NCI-H1417 treated with DMSO at 0.1 percent for 48 hours (cell line): Measurements from ENCODE around the gene ZSWIM5.
"Not testable (repeated sequence)": the region's sequence is repeated elsewhere in the genome, so short reads cannot be mapped to it uniquely, and the experiment has no call there.

Experiments
- DNase-seq: peaks from one replicate; lab custom pipeline; 2025; lab: John Stamatoyannopoulos, UW

The ZSWIM5 gene

GRCh38 chr1:45141247-45142003 is 65.0 kb downstream of the ZSWIM5 start:
- no peak for DNase-seq

DNA sequence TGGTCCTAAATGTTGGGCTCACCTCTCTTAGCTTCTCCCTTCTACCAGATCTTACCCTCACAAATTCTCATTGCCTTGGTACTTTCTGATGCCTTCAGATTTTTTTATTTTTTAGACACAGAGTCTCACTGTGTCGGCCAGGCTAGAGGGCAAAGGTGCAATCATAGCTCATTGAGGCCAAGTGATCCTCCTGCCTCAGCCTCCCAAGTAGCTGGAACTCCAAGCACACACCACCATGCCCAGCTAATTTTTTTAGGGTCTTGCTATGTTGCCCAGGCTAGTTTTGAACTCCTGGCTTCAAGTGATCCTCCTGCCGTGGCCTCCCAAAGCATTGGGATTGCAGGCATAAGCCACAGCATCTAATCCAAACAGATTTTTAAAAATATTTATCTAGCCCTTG is 69.4 kb downstream of the ZSWIM5 start:
- DNase-seq: no peak

- no peak for DNase-seq
These were observed 71.1 kb downstream of the ZSWIM5 start for GRCh38 chr1:45135316-45135715.

DNA sequence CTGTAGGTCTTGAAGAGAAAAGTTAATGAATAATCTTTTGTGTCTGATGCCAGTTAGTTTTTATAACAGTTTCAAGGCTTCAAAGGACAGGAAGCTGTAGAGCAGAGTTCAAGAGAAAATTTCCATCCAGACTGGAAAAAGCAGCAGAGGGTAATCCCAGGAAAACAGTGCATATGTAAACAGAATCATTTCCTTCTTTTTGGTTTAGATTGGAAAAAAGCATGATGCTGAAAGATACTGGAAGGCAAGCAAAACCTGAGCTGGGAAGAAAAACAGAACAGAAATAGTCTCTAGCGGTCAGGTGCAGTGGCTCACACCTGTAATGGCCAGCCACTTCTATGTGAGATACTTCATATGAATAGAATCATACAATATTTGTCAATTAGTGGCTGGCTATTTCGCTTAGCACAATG is 71.9 kb downstream of the ZSWIM5 start:
- no peak for DNase-seq

DNA sequence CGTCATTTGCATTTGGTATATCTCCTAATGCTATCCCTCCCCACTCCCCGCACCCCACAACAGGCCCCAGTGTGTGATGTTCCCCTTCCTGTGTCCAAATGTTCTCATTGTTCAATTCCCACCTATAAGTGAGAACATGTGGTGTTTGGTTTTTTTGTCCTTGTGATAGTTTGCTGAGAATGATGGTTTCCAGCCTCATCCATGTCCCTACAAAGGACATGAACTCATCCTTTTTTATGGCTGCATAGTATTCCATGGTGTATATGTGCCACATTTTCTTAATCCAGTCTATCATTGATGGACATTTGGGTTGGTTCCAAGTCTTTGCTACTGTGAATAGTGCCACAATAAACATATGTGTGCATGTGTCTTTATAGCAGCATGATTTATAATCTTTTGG is 73.7 kb downstream of the ZSWIM5 start:
- DNase-seq: not testable (repeated sequence)

DNA sequence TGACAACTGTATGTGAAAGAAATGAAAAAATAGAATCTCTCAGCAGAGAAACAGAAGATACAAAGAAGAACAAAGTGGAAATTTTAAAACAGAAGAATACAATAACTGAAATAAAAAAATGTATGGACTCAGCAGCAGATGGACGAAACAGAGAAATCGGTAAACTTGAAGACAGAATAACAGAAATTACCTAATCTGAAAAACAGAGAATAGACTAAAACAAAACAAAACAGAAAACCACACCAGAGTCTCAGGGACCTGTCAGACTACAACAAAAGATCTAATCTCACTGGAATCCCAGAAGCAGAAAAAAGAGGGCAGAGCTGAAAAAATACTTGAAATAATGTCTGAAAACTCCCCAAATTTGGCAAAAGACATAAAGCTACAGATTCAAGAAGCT is 83.0 kb downstream of the ZSWIM5 start:
- no peak for DNase-seq

GRCh38 chr1:45122724-45123123 is 83.7 kb downstream of the ZSWIM5 start:
- no peak for DNase-seq

DNA sequence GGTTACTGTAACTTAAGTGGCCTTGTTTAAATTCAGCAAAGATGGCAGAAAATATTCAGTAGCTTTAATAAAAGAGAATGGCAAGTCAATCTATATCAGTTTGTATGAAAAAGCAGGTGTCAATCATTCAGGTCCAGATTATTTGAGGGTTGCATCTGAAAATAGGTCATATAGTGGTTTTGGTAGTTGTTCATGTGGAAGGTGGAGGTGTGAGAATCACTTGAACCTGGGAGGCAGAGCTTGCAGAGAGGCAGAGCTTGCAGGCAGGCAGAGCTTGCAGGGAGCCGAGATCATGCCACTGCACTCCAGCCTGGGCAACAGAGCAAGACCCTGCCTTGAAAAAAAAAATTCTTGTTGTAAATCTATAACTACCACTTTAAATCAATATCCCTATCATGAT is 88.6 kb downstream of the ZSWIM5 start:
- DNase-seq: no peak

DNA sequence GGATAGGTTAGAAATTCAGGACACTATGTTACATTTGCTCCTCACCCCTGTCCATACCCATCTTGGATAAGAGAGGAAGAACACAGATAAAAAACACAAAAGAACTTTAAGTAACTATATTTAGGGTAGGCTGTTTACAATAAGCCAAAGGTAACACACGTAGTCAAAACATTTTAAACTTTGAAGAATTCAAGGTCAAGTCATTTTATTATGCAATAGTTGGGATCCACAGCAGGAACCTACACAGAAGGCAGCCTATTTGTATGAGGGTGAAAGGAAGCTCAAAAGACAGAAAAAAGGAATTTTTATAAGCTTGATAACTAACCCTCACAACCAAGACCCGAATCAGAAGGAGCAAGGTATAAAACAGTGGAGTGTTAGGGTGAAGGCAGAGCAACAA is 89.6 kb downstream of the ZSWIM5 start:
- no peak for DNase-seq

DNA sequence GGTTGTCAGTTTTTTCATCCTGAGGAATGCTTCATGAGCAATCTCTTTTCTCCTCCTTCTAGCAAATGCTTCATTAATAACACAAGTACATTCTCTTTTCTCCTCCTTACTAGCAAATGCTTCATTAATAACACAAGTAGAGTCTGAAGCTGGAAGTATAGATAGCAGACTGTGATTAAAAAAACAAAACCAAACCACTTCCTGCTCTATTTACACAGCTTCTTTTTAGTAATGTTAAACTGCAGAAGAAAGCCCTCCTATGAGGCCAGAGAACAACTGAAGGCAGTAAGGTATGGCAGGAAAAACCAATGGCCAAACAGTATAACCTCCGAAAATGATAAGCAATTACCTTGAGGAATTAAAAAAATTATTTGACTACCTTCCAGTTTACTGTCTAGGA is 90.1 kb downstream of the ZSWIM5 start:
- DNase-seq: no peak

DNA sequence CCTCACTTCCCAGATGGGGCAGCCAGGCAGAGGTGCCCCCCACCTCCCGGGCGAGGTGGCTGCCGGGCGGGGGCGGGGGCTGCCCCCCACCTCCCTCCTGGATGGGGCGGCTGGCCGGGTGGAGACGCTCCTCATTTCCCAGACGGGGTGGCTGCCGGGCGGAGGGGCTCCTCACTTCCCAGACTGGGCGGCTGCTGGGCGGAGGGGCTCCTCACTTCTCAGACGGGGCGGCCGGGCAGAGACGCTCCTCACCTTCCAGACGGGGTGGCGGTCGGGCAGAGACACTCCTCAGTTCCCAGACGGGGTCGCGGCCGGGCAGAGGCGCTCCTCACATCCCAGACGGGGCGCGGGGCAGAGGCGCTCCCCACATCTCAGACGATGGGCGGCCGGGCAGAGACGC is 91.2 kb downstream of the ZSWIM5 start:
- DNase-seq: not testable (repeated sequence)

GRCh38 chr1:45112661-45113060 is 93.7 kb downstream of the ZSWIM5 start:
- DNase-seq: no peak

GRCh38 chr1:45111239-45111638 is 95.2 kb downstream of the ZSWIM5 start:
- DNase-seq: no peak

- no peak for DNase-seq
These were observed 98.6 kb downstream of the ZSWIM5 start for GRCh38 chr1:45107782-45108181.

DNA sequence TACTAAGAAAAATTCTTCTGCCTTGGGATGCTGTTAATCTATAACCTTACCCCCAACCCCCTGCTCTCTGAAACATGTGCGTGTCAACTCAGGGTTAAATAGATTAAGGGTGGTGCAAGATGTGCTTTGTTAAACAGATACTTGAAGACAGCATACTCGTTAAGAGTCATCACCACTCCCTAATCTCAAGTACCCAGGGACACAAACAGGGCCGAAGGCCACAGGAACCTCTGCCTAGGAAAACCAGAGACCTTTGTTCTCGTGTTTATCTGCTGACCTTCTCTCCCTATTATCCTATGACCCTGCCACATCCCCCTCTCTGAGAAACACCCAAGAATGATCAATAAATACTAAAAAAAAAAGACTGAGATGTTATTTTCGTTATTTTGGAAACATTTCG is 99.5 kb downstream of the ZSWIM5 start:
- not testable (repeated sequence) for DNase-seq

DNA sequence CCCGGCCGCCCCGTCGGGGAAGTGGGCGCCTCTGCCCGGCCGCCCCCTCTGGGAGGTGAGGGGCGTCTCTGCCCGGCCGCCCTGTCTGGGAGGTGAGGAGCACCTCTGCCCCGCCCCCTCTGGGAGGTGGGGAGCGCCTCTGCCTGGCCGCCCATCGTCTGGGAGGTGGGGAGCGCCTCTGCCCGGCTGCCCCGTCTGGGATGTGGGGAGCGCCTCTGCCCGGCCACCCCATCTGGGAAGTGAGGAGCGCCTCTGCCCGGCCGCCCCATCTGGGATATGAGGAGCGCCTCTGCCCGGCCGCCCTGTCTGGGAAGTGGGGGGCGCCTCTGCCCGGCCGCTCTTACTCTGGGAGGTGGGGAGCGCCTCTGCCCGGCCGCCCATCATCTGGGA is 100.3 kb downstream of the ZSWIM5 start:
- DNase-seq: not testable (repeated sequence)

DNA sequence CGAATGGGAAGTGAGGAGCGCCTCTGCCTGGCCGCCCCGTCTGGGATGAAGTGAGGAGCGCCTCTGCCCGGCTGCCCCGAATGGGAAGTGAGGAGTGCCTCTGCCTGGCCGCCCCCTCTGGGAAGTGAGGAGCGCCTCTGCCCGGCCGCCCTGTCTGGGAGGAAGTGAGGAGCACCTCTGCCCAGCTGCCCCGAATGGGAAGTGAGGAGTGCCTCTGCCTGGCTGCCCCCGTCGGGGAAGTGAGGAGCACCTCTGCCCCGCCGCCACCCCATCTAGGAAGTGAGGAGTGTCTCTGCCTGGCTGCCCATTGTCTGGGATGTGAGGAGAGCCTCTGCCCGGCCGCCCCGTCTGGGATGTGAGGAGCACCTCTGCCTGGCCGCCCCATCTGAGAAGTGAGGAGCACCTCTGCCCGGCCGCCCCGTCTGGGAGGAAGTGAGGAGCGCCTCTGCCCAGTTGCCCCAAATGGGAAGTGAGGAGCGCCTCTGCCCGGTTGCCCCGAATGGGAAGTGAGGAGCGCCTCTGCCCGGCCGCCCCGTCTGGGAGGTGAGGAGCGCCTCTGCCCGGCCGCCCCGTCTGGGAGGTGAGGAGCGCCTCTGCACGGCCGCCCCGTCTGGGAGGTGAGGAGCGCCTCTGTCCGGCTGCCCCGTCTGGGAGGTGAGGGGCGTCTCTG is 100.8 kb downstream of the ZSWIM5 start:
- not testable (repeated sequence) for DNase-seq

GRCh38 chr1:45103534-45103933 is 102.9 kb downstream of the ZSWIM5 start:
- DNase-seq: no peak

GRCh38 chr1:45101947-45102346 is 104.5 kb downstream of the ZSWIM5 start:
- no peak for DNase-seq

DNA sequence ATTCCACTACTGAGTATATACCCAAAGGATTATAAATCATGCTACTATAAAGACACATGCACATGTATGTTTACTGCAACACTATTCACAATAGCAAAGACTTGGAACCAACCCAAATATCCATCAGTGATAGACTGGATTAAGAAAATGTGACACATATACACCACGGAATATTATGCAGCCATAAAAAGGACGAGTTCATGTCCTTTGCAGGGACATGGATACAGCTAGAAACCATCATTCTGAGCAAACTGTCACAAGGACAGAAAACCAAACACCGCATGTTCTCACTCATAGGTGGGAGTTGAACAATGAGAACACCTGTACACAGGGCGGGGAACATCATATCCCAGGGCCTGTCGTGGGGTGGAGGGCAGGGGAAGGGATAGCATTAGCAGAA is 104.9 kb downstream of the ZSWIM5 start:
- not testable (repeated sequence) for DNase-seq

DNA sequence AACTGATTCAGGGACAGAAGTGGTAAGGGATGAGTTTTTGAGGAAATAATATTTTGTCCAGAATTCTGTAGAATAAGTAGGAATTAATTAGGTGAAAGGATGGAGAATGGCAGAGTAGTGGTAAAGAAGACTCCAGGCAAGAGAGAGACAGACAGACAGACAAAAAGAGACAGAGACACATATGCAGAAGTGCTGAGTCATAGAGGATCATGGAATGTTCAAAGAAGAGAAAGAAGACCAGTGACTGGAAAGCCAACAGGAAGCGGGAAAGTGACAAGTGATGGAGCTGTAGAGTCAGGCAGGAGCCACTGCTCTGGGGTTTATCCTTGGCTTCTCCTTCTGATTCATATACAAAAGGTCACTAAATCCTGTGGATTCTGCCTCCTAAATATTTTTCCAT is 108.5 kb downstream of the ZSWIM5 start:
- no peak for DNase-seq

- no peak for DNase-seq
These were observed 109.3 kb downstream of the ZSWIM5 start for GRCh38 chr1:45097079-45097478.

GRCh38 chr1:45095450-45095849 is 111.0 kb downstream of the ZSWIM5 start:
- no peak for DNase-seq

GRCh38 chr1:45094371-45094770 is 112.0 kb downstream of the ZSWIM5 start:
- not testable (repeated sequence) for DNase-seq
